ENCODE data around the gene MRPS15. TPM values are rescaled to one million over a fixed set of nuclear protein-coding genes. Genes with fewer than 3 reads are reported as not detected.

Gene MRPS15
- total and polyA plus RNA-seq, 2 of the 13 experiments (the other 11 are each of a cell fraction or from before 2014, with no cell fraction given): 59.0 to 113 TPM

- TF ChIP-seq, protein P1, sequence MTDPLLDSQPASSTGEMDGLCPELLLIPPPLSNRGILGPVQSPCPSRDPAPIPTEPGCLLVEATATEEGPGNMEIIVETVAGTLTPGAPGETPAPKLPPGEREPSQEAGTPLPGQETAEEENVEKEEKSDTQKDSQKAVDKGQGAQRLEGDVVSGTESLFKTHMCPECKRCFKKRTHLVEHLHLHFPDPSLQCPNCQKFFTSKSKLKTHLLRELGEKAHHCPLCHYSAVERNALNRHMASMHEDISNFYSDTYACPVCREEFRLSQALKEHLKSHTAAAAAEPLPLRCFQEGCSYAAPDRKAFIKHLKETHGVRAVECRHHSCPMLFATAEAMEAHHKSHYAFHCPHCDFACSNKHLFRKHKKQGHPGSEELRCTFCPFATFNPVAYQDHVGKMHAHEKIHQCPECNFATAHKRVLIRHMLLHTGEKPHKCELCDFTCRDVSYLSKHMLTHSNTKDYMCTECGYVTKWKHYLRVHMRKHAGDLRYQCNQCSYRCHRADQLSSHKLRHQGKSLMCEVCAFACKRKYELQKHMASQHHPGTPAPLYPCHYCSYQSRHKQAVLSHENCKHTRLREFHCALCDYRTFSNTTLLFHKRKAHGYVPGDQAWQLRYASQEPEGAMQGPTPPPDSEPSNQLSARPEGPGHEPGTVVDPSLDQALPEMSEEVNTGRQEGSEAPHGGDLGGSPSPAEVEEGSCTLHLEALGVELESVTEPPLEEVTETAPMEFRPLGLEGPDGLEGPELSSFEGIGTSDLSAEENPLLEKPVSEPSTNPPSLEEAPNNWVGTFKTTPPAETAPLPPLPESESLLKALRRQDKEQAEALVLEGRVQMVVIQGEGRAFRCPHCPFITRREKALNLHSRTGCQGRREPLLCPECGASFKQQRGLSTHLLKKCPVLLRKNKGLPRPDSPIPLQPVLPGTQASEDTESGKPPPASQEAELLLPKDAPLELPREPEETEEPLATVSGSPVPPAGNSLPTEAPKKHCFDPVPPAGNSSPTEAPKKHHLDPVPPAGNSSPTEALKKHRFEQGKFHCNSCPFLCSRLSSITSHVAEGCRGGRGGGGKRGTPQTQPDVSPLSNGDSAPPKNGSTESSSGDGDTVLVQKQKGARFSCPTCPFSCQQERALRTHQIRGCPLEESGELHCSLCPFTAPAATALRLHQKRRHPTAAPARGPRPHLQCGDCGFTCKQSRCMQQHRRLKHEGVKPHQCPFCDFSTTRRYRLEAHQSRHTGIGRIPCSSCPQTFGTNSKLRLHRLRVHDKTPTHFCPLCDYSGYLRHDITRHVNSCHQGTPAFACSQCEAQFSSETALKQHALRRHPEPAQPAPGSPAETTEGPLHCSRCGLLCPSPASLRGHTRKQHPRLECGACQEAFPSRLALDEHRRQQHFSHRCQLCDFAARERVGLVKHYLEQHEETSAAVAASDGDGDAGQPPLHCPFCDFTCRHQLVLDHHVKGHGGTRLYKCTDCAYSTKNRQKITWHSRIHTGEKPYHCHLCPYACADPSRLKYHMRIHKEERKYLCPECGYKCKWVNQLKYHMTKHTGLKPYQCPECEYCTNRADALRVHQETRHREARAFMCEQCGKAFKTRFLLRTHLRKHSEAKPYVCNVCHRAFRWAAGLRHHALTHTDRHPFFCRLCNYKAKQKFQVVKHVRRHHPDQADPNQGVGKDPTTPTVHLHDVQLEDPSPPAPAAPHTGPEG (CRISPR knock-in tag; IDR thresholded peaks at IDR 0.05): peak; percentile 39; the same call in 1 of the 2 replicates
- TF ChIP-seq ZBTB3 (CRISPR knock-in tag; IDR thresholded peaks at IDR 0.05; ENCODE audit: borderline replicate concordance, low read depth) (no peak), PRDM10 (CRISPR knock-in tag; IDR thresholded peaks at IDR 0.05; ENCODE audit: low read depth) (peak; percentile 39; the same call in 1 of the 2 replicates), ZNF557 (CRISPR knock-in tag; IDR thresholded peaks at IDR 0.05) (peak; percentile 84; the same call in 1 of the 2 replicates), RARG (CRISPR knock-in tag; IDR thresholded peaks at IDR 0.05; ENCODE audit: low read depth) (no peak), ZFAT (CRISPR knock-in tag; conservative IDR thresholded peaks at IDR 0.05) (0 out of 2 replicates have a peak, but pooled peaks have one; percentile 62), MYC (CRISPR knock-in tag; IDR thresholded peaks at IDR 0.05; ENCODE audit: borderline replicate concordance) (peak; percentile 32; the same call in 1 of the 2 replicates), SP4 (CRISPR knock-in tag; IDR thresholded peaks at IDR 0.05) (no peak), ZSCAN22 (CRISPR knock-in tag; IDR thresholded peaks at IDR 0.05) (no peak), PLRG1 (conservative IDR thresholded peaks at IDR 0.05) (no peak), CHCHD3 (CRISPR knock-in tag; IDR thresholded peaks at IDR 0.05) (0 out of 2 replicates have a peak, but pooled peaks have one; percentile 27), ZNF124 (CRISPR knock-in tag; IDR thresholded peaks at IDR 0.05) (0 out of 2 replicates have a peak, but pooled peaks have one; percentile 50), CC2D1A (CRISPR knock-in tag; IDR thresholded peaks at IDR 0.05) (no peak), ZNF230 (CRISPR knock-in tag; IDR thresholded peaks at IDR 0.05) (peak; percentile 76; the same call in 1 of the 2 replicates), ZMYM4 (CRISPR knock-in tag; IDR thresholded peaks at IDR 0.05) (peak; percentile 62; the same call in 1 of the 2 replicates), SMAD3 (CRISPR knock-in tag; IDR thresholded peaks at IDR 0.05) (0 out of 2 replicates have a peak, but pooled peaks have one; percentile 30)
- TF ChIP-seq, protein P2, sequence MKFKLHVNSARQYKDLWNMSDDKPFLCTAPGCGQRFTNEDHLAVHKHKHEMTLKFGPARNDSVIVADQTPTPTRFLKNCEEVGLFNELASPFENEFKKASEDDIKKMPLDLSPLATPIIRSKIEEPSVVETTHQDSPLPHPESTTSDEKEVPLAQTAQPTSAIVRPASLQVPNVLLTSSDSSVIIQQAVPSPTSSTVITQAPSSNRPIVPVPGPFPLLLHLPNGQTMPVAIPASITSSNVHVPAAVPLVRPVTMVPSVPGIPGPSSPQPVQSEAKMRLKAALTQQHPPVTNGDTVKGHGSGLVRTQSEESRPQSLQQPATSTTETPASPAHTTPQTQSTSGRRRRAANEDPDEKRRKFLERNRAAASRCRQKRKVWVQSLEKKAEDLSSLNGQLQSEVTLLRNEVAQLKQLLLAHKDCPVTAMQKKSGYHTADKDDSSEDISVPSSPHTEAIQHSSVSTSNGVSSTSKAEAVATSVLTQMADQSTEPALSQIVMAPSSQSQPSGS (CRISPR knock-in tag; IDR thresholded peaks at IDR 0.05): 0 out of 2 replicates have a peak, but pooled peaks have one; percentile 29
Measured at GRCh38 chr1:36450270-36450918, 13.8 kb downstream of the MRPS15 start, which contains the start of gene OSCP1 (continued).

All from HepG2 (cell line).